ENCODE measurements around the gene SYNGAP1. TPM values are rescaled to one million over a fixed set of nuclear protein-coding genes. Genes with fewer than 3 reads are reported as not detected.

Gene SYNGAP1
- total RNA-seq, 2 experiments from 2014 or later: 43.6 to 45.6 TPM

- Mint-ChIP-seq H3K4me1 (peaks cover 58% of the 10 kb centered on the region), H3K9me3 (ENCODE audit: low read depth) (no peaks in the 10 kb centered on the region), H3K27me3 (no peaks in the 10 kb centered on the region), H3K4me3 (peak overlapping the region; percentile 84), H3K27ac (peak overlapping the region; percentile 56), H3K36me3 (ENCODE audit: low read depth) (peaks cover 11% of the 10 kb centered on the region)
- CTCF ChIA-PET: interaction anchor here (0.6 to 1.6 kb wide), 9 partner anchors 9 to 190 kb away, joined by 3 to 8 read pairs (median 4); partner anchors contain the start of genes CUTA, ITPR3 and ZBTB9
- POLR2A ChIA-PET: interaction anchor here (0.6 to 1.7 kb wide), 8 partner anchors 13 to 460 kb away, joined by 3 to 7 read pairs (median 3); partner anchors contain the start of genes CUTA, KIFC1 and ZBTB9
- ATAC-seq (peak; percentile 62), DNase-seq (peak; percentile 89)
- intact Hi-C loops (cut with DNase I, micrococcal nuclease): loop anchor here (1.0 to 2.0 kb wide), 3 partner anchors 23 to 40 kb away; partner anchors contain the start of genes ZBTB9 (in 2 of the 2) and KIFC1 (in 1 of the 2)
Observed at GRCh38 chr6:33430991-33431879, 11.4 kb downstream of the SYNGAP1 start.

GRCh38 chr6:33431880-33432541 is 12.1 kb downstream of the SYNGAP1 start:
- intact Hi-C loops (cut with DNase I, micrococcal nuclease): loop anchor here (1.0 to 2.0 kb wide), 3 partner anchors 22 to 41 kb away; partner anchors contain the start of genes ZBTB9 (in 2 of the 2) and KIFC1 (in 1 of the 2)
- no peak for ATAC-seq
- H3K4me3 Mint-ChIP-seq: peak overlapping the region; percentile 84
- CTCF ChIA-PET: interaction anchor here (0.8 to 1.2 kb wide), 2 partner anchors 10 to 173 kb away, joined by 3 to 4 read pairs; no protein-coding TSS in a partner anchor
- peaks cover 54% of the 10 kb centered on the region for H3K4me1 Mint-ChIP-seq
- H3K27ac Mint-ChIP-seq: peak overlapping the region; percentile 53
- DNase-seq: no peak
- no peaks in the 10 kb centered on the region for H3K9me3 Mint-ChIP-seq (ENCODE audit: low read depth)
- POLR2A ChIA-PET: interaction anchor here (0.5 kb wide), 1 partner anchor 226 kb away, joined by 3 read pairs; no protein-coding TSS in a partner anchor
- peaks cover 11% of the 10 kb centered on the region for H3K36me3 Mint-ChIP-seq (ENCODE audit: low read depth)
- H3K27me3 Mint-ChIP-seq: no peaks in the 10 kb centered on the region

DNA sequence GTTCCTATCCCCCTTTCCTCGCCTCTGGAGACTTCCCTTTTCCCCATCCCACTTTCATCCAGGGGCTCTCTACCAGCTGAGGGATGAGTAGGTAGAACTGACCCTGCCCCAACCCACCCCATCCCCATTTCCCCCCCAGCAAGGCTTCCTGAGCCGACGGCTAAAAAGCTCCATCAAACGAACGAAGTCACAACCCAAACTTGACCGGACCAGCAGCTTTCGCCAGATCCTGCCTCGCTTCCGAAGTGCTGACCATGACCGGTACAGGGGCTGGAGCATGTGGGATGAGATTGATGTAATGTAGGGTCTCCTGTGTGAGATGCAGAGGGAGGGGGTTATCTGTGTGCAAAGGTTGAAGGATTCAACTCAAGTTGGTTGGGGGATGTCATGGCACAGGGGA is 12.7 kb downstream of the SYNGAP1 start:
- peaks cover 14% of the 10 kb centered on the region for H3K36me3 Mint-ChIP-seq (ENCODE audit: low read depth)

DNA sequence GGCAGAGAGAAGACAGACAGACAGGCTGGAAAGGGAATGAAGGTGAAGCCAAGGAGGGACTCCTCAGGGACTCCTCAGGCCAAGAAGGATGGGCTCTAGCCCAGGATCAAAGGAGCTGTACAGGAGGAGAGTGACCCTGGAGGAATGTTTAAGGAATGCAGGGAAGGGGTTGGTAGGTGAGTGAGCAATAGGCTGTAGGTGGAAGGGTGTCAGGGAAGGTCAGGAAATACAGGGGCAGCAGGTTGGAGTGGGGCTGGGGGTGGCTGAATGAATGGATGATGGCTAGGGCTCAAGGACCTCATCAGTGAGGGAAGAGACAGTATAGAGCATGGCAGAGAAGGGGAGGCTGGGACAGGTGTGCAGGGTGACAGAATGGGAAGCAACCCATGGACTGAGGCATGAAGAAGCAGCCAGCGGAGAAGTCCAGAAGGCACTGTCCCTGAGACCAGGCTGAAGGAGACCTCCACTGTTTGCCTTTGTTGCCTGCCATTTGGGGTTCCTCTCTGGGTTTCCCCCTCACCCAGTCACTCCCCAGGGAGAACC is 13.2 kb downstream of the SYNGAP1 start:
- peak overlapping the region; percentile 27 for H3K27ac Mint-ChIP-seq
- peak overlapping the region; percentile 0 for H3K4me3 Mint-ChIP-seq

More for the DNA sequence above, 12.7 kb downstream of the SYNGAP1 start:
- POLR2A ChIA-PET: interaction anchor here (0.5 kb wide), 1 partner anchor 227 kb away, joined by 3 read pairs; no protein-coding TSS in a partner anchor
- intact Hi-C loops (cut with DNase I, micrococcal nuclease): no loop called here
- no peaks in the 10 kb centered on the region for H3K9me3 Mint-ChIP-seq (ENCODE audit: low read depth)
- peaks cover 50% of the 10 kb centered on the region for H3K4me1 Mint-ChIP-seq
- peak overlapping the region; percentile 27 for H3K27ac Mint-ChIP-seq
- DNase-seq (no peak), ATAC-seq (no peak)
- peak overlapping the region; percentile 84 for H3K4me3 Mint-ChIP-seq
- CTCF ChIA-PET: interaction anchor here (0.7 to 1.2 kb wide), 2 partner anchors 10 to 21 kb away, joined by 4 read pairs; no protein-coding TSS in a partner anchor
- H3K27me3 Mint-ChIP-seq: no peaks in the 10 kb centered on the region

GRCh38 chr6:33433544-33434191 is 13.8 kb downstream of the SYNGAP1 start:
- DNase-seq: no peak
- CTCF ChIA-PET: interaction anchor here (0.7 kb wide), 1 partner anchor 20 kb away, joined by 4 read pairs; no protein-coding TSS in a partner anchor
- intact Hi-C loops (cut with DNase I, micrococcal nuclease): no loop called here
- no peak overlapping the region for H3K4me3 Mint-ChIP-seq
- H3K27ac Mint-ChIP-seq: no peak overlapping the region
- no peaks in the 10 kb centered on the region for H3K27me3 Mint-ChIP-seq
- POLR2A ChIA-PET: no interaction called here
- H3K36me3 Mint-ChIP-seq (ENCODE audit: low read depth): peaks cover 19% of the 10 kb centered on the region
- no peak for ATAC-seq
- H3K4me1 Mint-ChIP-seq: peaks cover 45% of the 10 kb centered on the region
- no peaks in the 10 kb centered on the region for H3K9me3 Mint-ChIP-seq (ENCODE audit: low read depth)

More for the DNA sequence above, 13.2 kb downstream of the SYNGAP1 start:
- DNase-seq (no peak), ATAC-seq (no peak)
- POLR2A ChIA-PET: no interaction called here
- Mint-ChIP-seq H3K36me3 (ENCODE audit: low read depth) (peaks cover 15% of the 10 kb centered on the region), H3K27me3 (no peaks in the 10 kb centered on the region), H3K9me3 (ENCODE audit: low read depth) (no peaks in the 10 kb centered on the region), H3K4me1 (peaks cover 50% of the 10 kb centered on the region)
- intact Hi-C loops (cut with DNase I, micrococcal nuclease): no loop called here
- CTCF ChIA-PET: interaction anchor here (0.7 kb wide), 1 partner anchor 21 kb away, joined by 4 read pairs; no protein-coding TSS in a partner anchor

- POLR2A ChIA-PET: no interaction called here
- no peak for ATAC-seq
- Mint-ChIP-seq H3K27ac (no peak overlapping the region), H3K4me1 (peaks cover 35% of the 10 kb centered on the region), H3K27me3 (no peaks in the 10 kb centered on the region), H3K4me3 (no peak overlapping the region), H3K9me3 (ENCODE audit: low read depth) (no peaks in the 10 kb centered on the region), H3K36me3 (ENCODE audit: low read depth) (peaks cover 23% of the 10 kb centered on the region)
- DNase-seq: no peak
- intact Hi-C loops (cut with DNase I, micrococcal nuclease): no loop called here
- CTCF ChIA-PET: no interaction called here
Observed at GRCh38 chr6:33434961-33435360, 15.1 kb downstream of the SYNGAP1 start.

GRCh38 chr6:33437666-33438065 is 17.8 kb downstream of the SYNGAP1 start:
- ChIA-PET POLR2A (no interaction called here), CTCF (no interaction called here)
- no peak for ATAC-seq
- Mint-ChIP-seq H3K4me1 (peaks cover 12% of the 10 kb centered on the region), H3K9me3 (ENCODE audit: low read depth) (no peaks in the 10 kb centered on the region), H3K27me3 (no peaks in the 10 kb centered on the region), H3K4me3 (no peak overlapping the region), H3K27ac (no peak overlapping the region), H3K36me3 (ENCODE audit: low read depth) (peaks cover 22% of the 10 kb centered on the region)
- no peak for DNase-seq
- intact Hi-C loops (cut with DNase I, micrococcal nuclease): no loop called here

GRCh38 chr6:33438978-33439594 is 19.2 kb downstream of the SYNGAP1 start:
- ChIA-PET CTCF (no interaction called here), POLR2A (no interaction called here)
- peaks cover 17% of the 10 kb centered on the region for H3K36me3 Mint-ChIP-seq (ENCODE audit: low read depth)
- DNase-seq (no peak), ATAC-seq (no peak)
- H3K9me3 Mint-ChIP-seq (ENCODE audit: low read depth): no peaks in the 10 kb centered on the region
- intact Hi-C loops (cut with DNase I, micrococcal nuclease): no loop called here
- H3K27me3 Mint-ChIP-seq: no peaks in the 10 kb centered on the region
- peak overlapping the region; percentile 84 for H3K27ac Mint-ChIP-seq
- H3K4me3 Mint-ChIP-seq: no peak overlapping the region
- H3K4me1 Mint-ChIP-seq: peaks cover 4% of the 10 kb centered on the region

DNA sequence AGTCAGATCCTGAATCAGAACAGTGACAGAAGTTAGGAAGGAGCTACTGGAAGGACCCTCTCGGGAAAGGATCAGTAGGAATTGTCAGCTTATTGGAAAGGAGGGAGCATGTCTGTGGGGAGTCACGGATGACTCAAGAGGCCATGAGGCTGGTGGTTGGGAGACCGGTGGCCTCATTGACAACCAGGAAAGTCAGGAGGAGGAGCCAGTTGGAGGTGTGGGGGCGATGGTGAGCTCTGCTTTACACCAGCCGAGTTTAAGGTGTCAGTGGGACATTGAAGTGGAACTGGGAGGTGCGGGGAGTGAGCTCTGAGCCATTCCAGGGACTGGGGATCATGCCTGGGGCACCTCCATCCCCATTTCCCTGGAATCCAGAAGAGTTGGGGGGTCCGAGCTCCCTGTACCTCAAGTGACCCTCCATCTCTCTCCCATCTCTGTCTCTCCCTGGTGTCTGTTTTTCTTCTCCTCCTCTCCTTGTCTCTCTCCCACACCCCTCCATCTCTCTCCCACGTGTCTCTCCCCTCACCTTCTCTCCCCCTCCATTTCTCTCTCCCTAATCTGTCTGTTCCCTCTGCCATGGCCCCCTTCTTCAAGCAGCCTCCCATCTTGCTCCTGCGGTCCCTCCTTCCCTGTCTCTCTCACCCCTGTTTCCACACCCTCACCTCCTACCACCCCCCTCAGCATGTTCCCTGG is 20.2 kb downstream of the SYNGAP1 start:
- Mint-ChIP-seq H3K4me3 (no peak overlapping the region), H3K27me3 (no peaks in the 10 kb centered on the region), H3K9me3 (ENCODE audit: low read depth) (no peaks in the 10 kb centered on the region), H3K36me3 (ENCODE audit: low read depth) (peaks cover 27% of the 10 kb centered on the region), H3K4me1 (peaks cover 4% of the 10 kb centered on the region), H3K27ac (peak overlapping the region; percentile 51)
- intact Hi-C loops (cut with DNase I, micrococcal nuclease): no loop called here
- no peak for ATAC-seq
- ChIA-PET POLR2A (no interaction called here), CTCF (interaction anchor here (0.8 kb wide), 1 partner anchor 136 kb away, joined by 3 read pairs; no protein-coding TSS in a partner anchor)
- DNase-seq: no peak

Measured in activated CD4-positive, alpha-beta T cell treated with anti-CD3 and anti-CD28 coated beads for 36 hours (primary cell).